ENCODE measurements around the gene OBSCN.
"Not testable (repeated sequence)": the region's sequence is repeated elsewhere in the genome, so short reads cannot be mapped to it uniquely, and the experiment has no call there.

Gene OBSCN

GRCh38 chr1:228213917-228214808 lies 6.3 kb downstream of the OBSCN start:
- DNase-seq (ENCODE audit: low spot score), result no peak

GRCh38 chr1:228214921-228215662 lies 7.2 kb downstream of the OBSCN start:
- DNase-seq (ENCODE audit: low spot score), result no peak

GRCh38 chr1:228215663-228216116 lies 7.8 kb downstream of the OBSCN start:
- DNase-seq (ENCODE audit: low spot score), result no peak

GRCh38 chr1:228216371-228217320 lies 8.8 kb downstream of the OBSCN start:
- no peak for DNase-seq (ENCODE audit: low spot score)

GRCh38 chr1:228217551-228218344 lies 9.9 kb downstream of the OBSCN start:
- no peak for DNase-seq (ENCODE audit: low spot score)

GRCh38 chr1:228218513-228219244 lies 10.8 kb downstream of the OBSCN start:
- DNase-seq (ENCODE audit: low spot score), result no peak

GRCh38 chr1:228219245-228219961 lies 11.6 kb downstream of the OBSCN start:
- no peak for DNase-seq (ENCODE audit: low spot score)

GRCh38 chr1:228219962-228220780 lies 12.3 kb downstream of the OBSCN start:
- DNase-seq (ENCODE audit: low spot score), result no peak

GRCh38 chr1:228221097-228221496 lies 13.3 kb downstream of the OBSCN start:
- not testable (repeated sequence) for DNase-seq (ENCODE audit: low spot score)

- DNase-seq (ENCODE audit: low spot score), result no peak
These were observed 14.7 kb downstream of the OBSCN start for GRCh38 chr1:228222548-228222947.

- DNase-seq (ENCODE audit: low spot score), result no peak
These were observed 16.6 kb downstream of the OBSCN start for GRCh38 chr1:228224198-228225164.

- no peak for DNase-seq (ENCODE audit: low spot score)
These were observed 17.4 kb downstream of the OBSCN start for GRCh38 chr1:228225165-228225710.

GRCh38 chr1:228225740-228226139 lies 17.9 kb downstream of the OBSCN start:
- DNase-seq (ENCODE audit: low spot score), result no peak

- no peak for DNase-seq (ENCODE audit: low spot score)
These were observed 18.5 kb downstream of the OBSCN start for GRCh38 chr1:228226141-228226874.

- DNase-seq (ENCODE audit: low spot score), result no peak
These were observed 19.3 kb downstream of the OBSCN start for GRCh38 chr1:228226956-228227791.

- not testable (repeated sequence) for DNase-seq (ENCODE audit: low spot score)
These were observed 20.3 kb downstream of the OBSCN start for GRCh38 chr1:228228147-228228546.
